Heart left ventricle (tissue), 13 donors: ENCODE measurements around the gene DSCAML1.

Source experiments
- POLR2A ChIP-seq, 2 donors: fragments of 450-650 bp; IDR thresholded peaks; one replicate each; pipeline ENCODE4 v1.6.1; 2017; ENCODE audit warnings: antibody characterized with exemption in 2 of 2, mild to moderate bottlenecking in 2 of 2, moderate library complexity in 2 of 2
- TF ChIP-seq, protein P1 (sequence below), 12 donors: fragments of 200-600 bp; sonication (generic) in 4 of 12; IDR thresholded peaks; one replicate each; pipeline versions ENCODE4 v1.5.0 to v1.8.0; 2018 to 2022; ENCODE audit warnings: antibody characterized with exemption in 12 of 12, mild to moderate bottlenecking in 5 of 12
- donor health status: ischemic (EF 13 %, LVEDD 7.1; RV severe dilation, severe dysfunction).
- donor health status: DM: no; HTN: yes; CAD: no.
- donor health status: DM: no; HTN: no; CAD: no.
- donor health status: ischemic (EF 25% LVEDD 6.9; RV normal size, moderate dysfunction).
- donor health status: ischemic (EF 25% LVEDD 5.7; RV mildly dilated, moderate dysfunction).
- donor health status: ischemic (EF 35%, LVEDD 5.7; RV mildly dilated, moderate dysfunction).
- donor health status: nonischemic (EF 11% LVEDD 7.7; RV severe dilation, severe dysfunction).
- donor health status: DM: yes; HTN: yes; CAD: no.
- donor health status: PGD.
- donor health status: ischemic (EF 29% LVEDD 5.4; RV normal size, mild dysfunction).
- donor health status: nonischemic (EF 23%, LVEDD 6.1; RV moderate dilation, normal function).

DNA sequence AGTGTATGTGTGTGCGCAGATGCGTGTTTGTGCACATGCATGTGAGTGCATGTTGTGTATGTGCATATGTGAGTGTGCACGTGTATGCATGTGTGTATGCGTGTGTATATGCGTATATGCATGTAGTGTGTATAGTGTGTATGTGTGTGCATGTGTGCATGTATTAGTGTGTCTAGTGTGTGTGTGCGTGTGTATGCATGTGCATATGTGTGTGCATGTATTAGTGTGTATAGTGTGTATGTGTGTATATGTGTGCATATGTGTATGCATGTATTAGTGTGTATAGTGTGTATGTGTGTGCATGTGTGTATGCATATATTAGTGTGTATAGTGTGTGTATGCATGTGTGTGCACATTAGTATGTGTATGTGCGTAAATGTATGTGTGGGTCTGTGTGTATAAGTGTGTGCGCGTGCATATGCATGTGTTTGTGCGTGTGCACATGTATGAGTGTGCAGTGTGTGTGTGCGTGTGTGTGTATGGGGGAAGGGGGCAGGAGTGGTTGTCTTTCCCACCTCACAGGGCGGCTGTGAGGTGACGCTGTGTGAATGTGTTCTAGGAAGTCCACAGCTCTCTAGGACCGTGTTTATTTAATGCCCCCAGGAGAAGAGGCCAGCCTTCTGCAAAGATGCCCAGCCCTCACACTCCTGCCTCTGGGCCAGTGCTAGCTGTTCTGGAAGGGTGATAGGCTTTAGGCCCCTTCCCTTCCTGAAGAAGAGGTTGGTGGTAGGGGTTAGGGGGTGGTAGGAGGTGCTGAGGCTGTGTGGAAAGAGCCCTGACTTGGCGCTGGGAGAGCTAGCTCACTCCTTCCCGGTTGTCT is 354.8 kb downstream of the DSCAML1 start:
- TF ChIP-seq, protein P1, sequence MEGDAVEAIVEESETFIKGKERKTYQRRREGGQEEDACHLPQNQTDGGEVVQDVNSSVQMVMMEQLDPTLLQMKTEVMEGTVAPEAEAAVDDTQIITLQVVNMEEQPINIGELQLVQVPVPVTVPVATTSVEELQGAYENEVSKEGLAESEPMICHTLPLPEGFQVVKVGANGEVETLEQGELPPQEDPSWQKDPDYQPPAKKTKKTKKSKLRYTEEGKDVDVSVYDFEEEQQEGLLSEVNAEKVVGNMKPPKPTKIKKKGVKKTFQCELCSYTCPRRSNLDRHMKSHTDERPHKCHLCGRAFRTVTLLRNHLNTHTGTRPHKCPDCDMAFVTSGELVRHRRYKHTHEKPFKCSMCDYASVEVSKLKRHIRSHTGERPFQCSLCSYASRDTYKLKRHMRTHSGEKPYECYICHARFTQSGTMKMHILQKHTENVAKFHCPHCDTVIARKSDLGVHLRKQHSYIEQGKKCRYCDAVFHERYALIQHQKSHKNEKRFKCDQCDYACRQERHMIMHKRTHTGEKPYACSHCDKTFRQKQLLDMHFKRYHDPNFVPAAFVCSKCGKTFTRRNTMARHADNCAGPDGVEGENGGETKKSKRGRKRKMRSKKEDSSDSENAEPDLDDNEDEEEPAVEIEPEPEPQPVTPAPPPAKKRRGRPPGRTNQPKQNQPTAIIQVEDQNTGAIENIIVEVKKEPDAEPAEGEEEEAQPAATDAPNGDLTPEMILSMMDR (IDR thresholded peaks at IDR 0.05) = no peak
- TF ChIP-seq POLR2A (IDR thresholded peaks at IDR 0.05) = no peak
